ENCODE results near the gene RUSC2.

DNA sequence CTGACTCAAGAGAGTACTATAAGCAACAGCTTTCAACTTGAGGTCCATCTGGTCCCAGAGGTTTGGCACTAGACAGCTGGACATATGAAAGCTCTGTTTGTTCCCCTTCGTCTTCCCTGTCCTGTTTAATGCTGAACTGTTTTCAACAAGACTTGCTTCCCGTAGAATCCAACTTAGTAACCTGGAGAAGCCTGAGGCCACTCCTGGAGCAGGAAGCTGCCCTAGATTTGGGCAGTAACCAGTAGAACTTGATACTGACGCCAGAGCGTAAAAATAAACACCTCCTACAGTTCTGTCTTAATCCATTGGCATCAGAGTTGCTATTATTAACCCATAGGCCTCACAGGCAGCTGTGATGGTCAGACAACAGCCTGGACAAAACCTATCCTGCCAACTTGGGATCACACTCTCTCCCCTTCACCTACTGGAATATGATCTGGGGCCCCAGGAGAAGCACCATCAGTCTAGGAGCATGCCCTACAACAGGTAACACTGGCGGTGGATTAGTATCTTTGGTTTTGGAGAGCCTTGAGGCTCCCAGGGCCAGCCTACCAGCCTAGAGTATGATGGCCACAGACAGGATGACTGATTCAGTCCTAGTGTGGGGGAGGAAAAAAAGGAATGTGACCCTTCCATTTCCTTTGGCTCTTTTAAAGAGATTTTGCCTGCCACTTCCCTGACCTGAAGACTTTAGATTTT is 29.2 kb downstream of the RUSC2 start:
- TF ChIP-seq, protein P1, sequence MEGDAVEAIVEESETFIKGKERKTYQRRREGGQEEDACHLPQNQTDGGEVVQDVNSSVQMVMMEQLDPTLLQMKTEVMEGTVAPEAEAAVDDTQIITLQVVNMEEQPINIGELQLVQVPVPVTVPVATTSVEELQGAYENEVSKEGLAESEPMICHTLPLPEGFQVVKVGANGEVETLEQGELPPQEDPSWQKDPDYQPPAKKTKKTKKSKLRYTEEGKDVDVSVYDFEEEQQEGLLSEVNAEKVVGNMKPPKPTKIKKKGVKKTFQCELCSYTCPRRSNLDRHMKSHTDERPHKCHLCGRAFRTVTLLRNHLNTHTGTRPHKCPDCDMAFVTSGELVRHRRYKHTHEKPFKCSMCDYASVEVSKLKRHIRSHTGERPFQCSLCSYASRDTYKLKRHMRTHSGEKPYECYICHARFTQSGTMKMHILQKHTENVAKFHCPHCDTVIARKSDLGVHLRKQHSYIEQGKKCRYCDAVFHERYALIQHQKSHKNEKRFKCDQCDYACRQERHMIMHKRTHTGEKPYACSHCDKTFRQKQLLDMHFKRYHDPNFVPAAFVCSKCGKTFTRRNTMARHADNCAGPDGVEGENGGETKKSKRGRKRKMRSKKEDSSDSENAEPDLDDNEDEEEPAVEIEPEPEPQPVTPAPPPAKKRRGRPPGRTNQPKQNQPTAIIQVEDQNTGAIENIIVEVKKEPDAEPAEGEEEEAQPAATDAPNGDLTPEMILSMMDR (IDR thresholded peaks at IDR 0.05): no peak
- TF ChIP-seq POLR2A (IDR thresholded peaks at IDR 0.05): no peak
